Stomach (tissue), 9 donors: ENCODE data around the gene USP6. TPM values are rescaled to one million over a fixed set of nuclear protein-coding genes. Genes with fewer than 3 reads are reported as not detected.
"Not testable (repeated sequence)": the region's sequence is repeated elsewhere in the genome, so short reads cannot be mapped to it uniquely, and the experiment has no call there.

ENCODE experiments used
- DNase-seq, 2 donors: peaks; one replicate each; pipeline versions ENCODE4 v3.0.0 to v3.0.0-alpha.2; 2013 to 2019
- H3K27ac ChIP-seq, 5 donors: fragments of 200-600 bp in 4 of 5; sonication (generic) in 4 of 5; one replicate each; pipeline ENCODE4 v1.5.1; 2013 to 2019; ENCODE audit warnings: mild to moderate bottlenecking in 1 of 5, moderate library complexity in 1 of 5
- H3K27me3 ChIP-seq, 3 donors: fragments of 200-600 bp; sonication (generic); one replicate each; pipeline ENCODE4 v1.5.1; 2017 to 2019; ENCODE audit warnings: mixed run types in 1 of 3
- H3K36me3 ChIP-seq, 4 donors: fragments of 200-600 bp; sonication (generic); 1 replicate in 3 of 4; 2 replicates in 1 of 4; pipeline ENCODE4 v1.5.1; 2016 to 2019
- H3K4me1 ChIP-seq, 4 donors: fragments of 200-600 bp; sonication (generic); one replicate each; pipeline ENCODE4 v1.5.1; 2016 to 2019
- H3K4me3 ChIP-seq, 4 donors: fragments of 200-600 bp; sonication (generic) in 3 of 4; one replicate each; pipeline ENCODE4 v1.5.1; 2016 to 2019; ENCODE audit warnings: mild to moderate bottlenecking in 1 of 4
- H3K9me3 ChIP-seq, 4 donors: fragments of 200-600 bp; sonication (generic); one replicate each; pipeline ENCODE4 v1.5.1; 2016 to 2019
- EP300 ChIP-seq: sonication (generic); formaldehyde crosslinking; IDR thresholded peaks from one replicate; pipeline ENCODE4 v1.6.1; 2017; ENCODE audit warnings: antibody characterized with exemption
- POLR2A ChIP-seq, 4 donors: fragments of 450-650 bp; IDR thresholded peaks; one replicate each; pipeline ENCODE4 v1.6.1; 2016; ENCODE audit warnings: antibody characterized with exemption in 4 of 4, control low read depth in 2 of 4, mild to moderate bottlenecking in 1 of 4, moderate library complexity in 1 of 4
- POLR2AphosphoS5 ChIP-seq, 3 donors: sonication (generic); formaldehyde crosslinking; IDR thresholded peaks; one replicate each; pipeline ENCODE4 v1.6.1; 2016; ENCODE audit warnings: antibody characterized with exemption in 3 of 3
- WGBS, 5 donors: extraction: QIAGEN DNeasy Blood & Tissue Kit in 3 of 5; methylation state at CpG; one replicate each; pipeline versions ENCODE4 v1.1.5 to v1.1.7; 2013 to 2018; 5-methylcytosine and 5-hydroxymethylcytosine counted together
- intact Hi-C: fragments of 100-400 bp; cut with DNase I; formaldehyde crosslinking; loops from one replicate; pipeline ENCODE4 v1.15.1; 2023; ENCODE audit warnings: low total_unique reads
- polyA plus RNA-seq, 3 donors: library from polyadenylated mRNA; stranded (reverse); fragments of 200-250 nt; gene quantifications; one replicate each; pipeline ENCODE4 v1.2.3, GENCODE V29; 2013
- total RNA-seq, 5 donors: library from RNA; depleted of rRNA; stranded (reverse); fragments of >200 nt; gene quantifications; one replicate each; pipeline versions ENCODE4 v1.1.0 to v1.2.3, GENCODE V29; 2014 to 2016
- TF ChIP-seq, protein P1 (sequence below), 7 experiments: fragments of 450-650 bp in 4 of 7; fragments of 200-600 bp in 3 of 7; sonication (generic) in 3 of 7; IDR thresholded peaks; one replicate each; pipeline ENCODE4 v1.5.1; 2016 to 2019; ENCODE audit warnings: antibody characterized with exemption in 7 of 7, control low read depth in 2 of 7, mild to moderate bottlenecking in 1 of 7
- donor health status: healthy with polysubstance abuse.
- donor health status: Bipolar disorder and iron deficiency.
- donor health status: healthy.

The USP6 gene
- total and polyA plus RNA-seq, 8 donors = 0.05 to 0.45 (median 0.18) TPM; not detected in 5

DNA sequence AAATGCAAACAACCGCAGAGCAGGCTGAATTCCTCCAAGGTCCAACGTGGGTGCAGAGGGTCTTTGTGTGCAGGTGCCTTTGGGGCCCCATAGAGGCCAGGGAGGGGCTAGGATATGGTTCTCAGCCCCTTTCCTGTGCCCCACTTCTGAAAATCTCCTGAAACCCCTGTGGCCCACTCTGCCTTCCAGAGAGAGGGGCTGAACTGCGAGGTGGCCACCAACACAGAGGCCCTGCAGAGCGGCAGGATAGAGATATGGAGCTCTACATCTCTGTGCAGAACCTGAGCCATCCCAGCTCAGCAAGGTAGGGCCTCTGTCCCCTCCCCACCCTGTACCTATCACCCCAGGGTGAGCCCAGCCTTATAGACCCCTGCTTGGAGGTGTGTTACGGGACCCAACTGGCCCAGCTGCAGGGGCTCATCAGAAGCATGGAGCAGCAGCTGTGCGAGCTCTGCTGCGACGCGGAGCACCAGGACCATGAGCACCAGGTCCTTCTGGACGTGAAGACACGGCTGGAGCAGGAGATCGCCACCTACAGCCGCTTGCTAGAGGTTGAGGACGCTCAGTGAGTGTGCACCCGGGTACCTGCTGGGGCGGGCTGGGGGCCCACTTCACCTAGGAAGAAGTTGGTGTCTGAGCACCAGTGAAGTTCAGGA lies 5.5 kb downstream of the USP6 start:
- TF ChIP-seq EP300 (no peak), POLR2A (IDR thresholded peaks at IDR 0.05) (no peak), POLR2AphosphoS5 (IDR thresholded peaks at IDR 0.05) (no peak)
- TF ChIP-seq, protein P1, sequence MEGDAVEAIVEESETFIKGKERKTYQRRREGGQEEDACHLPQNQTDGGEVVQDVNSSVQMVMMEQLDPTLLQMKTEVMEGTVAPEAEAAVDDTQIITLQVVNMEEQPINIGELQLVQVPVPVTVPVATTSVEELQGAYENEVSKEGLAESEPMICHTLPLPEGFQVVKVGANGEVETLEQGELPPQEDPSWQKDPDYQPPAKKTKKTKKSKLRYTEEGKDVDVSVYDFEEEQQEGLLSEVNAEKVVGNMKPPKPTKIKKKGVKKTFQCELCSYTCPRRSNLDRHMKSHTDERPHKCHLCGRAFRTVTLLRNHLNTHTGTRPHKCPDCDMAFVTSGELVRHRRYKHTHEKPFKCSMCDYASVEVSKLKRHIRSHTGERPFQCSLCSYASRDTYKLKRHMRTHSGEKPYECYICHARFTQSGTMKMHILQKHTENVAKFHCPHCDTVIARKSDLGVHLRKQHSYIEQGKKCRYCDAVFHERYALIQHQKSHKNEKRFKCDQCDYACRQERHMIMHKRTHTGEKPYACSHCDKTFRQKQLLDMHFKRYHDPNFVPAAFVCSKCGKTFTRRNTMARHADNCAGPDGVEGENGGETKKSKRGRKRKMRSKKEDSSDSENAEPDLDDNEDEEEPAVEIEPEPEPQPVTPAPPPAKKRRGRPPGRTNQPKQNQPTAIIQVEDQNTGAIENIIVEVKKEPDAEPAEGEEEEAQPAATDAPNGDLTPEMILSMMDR (IDR thresholded peaks at IDR 0.05) = no peak
- no peak overlapping the region for H3K4me3 ChIP-seq
- H3K4me1 ChIP-seq = peaks cover 10 to 15% (median 13%) of the 10 kb centered on the region in 4 donors
- peaks cover 4 to 65% (median 31%) of the 10 kb centered on the region in 3 donors for H3K27me3 ChIP-seq
- no peak overlapping the region for H3K27ac ChIP-seq
- H3K9me3 ChIP-seq = peaks cover 0 to 13% (median 5%) of the 10 kb centered on the region in 4 donors
- H3K36me3 ChIP-seq = no peaks in the 10 kb centered on the region
- DNase-seq = peak in 1 of 2 donors; percentile 18
- intact Hi-C loops = no loop called here
- 74 to 92% (median 89%) methylated on average over 9 to 16 of the region's 16 CpGs for whole genome bisulfite sequencing, 5 donors

DNA sequence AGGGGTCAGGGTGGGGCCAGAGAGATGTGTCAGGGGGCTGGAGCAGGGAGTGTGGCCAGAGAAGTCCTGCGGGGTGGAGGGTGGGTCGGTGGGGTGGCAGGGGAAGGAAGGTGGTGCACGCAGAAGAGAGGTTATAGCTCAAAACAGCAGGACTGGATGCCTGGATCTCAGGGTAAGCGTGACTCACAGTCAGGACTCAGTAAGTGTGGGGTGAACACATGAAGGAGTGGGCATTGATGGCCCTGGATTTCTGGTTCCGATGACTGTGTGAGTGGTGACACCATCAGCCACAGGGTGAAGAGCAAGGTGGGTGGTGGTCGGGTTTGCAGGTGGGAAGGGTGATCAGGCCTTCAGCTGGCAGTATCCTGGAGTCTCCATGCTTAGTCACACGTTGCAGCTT lies 6.2 kb downstream of the USP6 start:
- 70 to 76% (median 71%) methylated on average over 7 of the region's 7 CpGs for WGBS, 5 donors

DNA sequence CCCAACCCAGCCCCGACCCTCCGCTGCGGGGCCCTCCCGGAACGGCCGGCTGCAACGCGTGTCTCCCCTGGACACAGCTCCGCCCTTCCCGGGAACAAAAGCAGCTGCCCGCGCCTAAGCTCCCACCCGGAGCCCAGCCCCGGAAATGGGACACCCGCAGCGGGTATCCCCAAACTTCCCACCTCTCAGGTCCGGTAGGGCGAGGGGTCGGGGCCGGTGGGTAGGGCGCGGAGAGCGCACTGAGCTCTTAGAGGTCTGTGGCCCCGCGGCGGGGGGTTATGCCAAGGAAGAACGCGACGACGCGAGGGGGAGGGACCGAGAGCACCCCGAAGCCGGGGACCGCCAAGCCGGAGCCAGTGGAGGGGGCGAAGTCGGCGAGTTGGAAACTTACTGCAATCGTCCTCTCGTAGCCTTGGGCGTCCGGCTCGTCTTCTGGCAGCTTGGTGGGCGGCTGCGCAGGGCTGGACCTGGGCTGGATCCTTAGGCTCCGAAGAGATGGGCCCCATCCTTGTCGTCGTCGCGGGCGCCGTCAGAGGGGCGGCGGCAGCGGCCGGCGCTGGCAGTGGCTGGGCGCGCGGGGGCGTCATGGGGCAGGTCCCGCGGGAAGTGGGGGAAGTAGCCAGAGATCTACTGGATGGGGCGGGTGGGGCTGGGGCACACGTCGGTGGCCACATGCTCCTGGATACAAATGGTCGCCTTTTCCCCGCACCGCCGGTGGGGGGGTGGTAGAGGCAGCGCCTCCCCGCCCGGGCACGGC lies 6.9 kb downstream of the USP6 start:
- Histone ChIP-seq H3K4me3 (peak overlapping the region; percentile 46 to 58 (median 50)), H3K9me3 (peaks cover 0 to 10% (median 5%) of the 10 kb centered on the region in 4 donors), H3K27me3 (peaks cover 4 to 63% (median 25%) of the 10 kb centered on the region in 3 donors), H3K36me3 (no peaks in the 10 kb centered on the region), H3K27ac (peak overlapping the region in 3 of 5 donors; percentile 14 to 61 (median 51)), H3K4me1 (peaks cover 10 to 15% (median 13%) of the 10 kb centered on the region in 4 donors)
- peak; percentile 24 to 81 for DNase-seq
- TF ChIP-seq, protein P1 (IDR thresholded peaks at IDR 0.05) = no peak
- TF ChIP-seq POLR2AphosphoS5 (IDR thresholded peaks at IDR 0.05) (no peak), POLR2A (IDR thresholded peaks at IDR 0.05) (no peak), EP300 (no peak)
- 2 to 13% (median 3%) methylated on average over 34 to 75 of the region's 75 CpGs for WGBS, 5 donors
- intact Hi-C loops = no loop called here

More for the DNA sequence above, 6.2 kb downstream of the USP6 start:
- peak overlapping the region in 1 of 5 donors; percentile 61 for H3K27ac ChIP-seq
- peak overlapping the region; percentile 46 to 58 (median 50) for H3K4me3 ChIP-seq
- intact Hi-C loops, H3K36me3 ChIP-seq: not testable (repeated sequence)
- H3K9me3 ChIP-seq = peaks cover 0 to 13% (median 5%) of the 10 kb centered on the region in 4 donors
- H3K27me3 ChIP-seq = peaks cover 4 to 65% (median 25%) of the 10 kb centered on the region in 3 donors
- peak in 1 of 2 donors; percentile 8 for DNase-seq
- peaks cover 10 to 15% (median 13%) of the 10 kb centered on the region in 4 donors for H3K4me1 ChIP-seq

DNA sequence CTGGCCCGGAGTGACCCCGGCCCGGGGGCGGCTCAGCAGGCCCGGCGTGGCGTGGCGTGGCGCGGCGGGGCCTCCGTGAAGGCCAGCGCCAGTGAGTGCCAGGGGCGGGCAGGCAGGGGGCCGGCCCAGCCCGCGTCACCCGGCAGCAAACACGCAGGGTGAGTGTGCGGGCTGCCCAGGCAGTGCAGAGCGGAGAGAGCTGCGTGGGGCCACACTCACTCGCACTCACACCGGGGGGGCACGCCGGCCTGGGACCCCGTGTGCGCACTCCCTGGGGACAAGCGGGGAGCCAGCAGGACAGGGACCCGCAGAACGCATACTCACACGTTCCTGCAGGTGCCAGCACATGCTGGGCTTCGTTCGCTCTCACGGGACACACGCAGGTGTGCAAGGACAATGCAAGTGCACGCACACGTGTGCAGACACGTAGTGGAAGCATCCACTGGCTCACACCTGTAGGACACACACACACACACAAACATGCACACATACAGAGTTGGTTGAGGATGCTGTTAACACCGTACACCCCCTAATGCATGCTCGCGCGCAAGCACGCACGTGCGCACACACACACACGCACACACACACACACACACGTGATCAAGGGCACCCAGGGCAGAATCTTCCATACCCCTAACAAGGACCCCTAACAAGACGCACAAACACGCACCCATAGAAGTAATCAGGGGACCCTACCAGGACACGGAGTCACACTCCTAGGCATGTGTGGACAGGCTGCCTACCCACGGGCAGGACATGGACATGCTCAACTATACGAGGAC lies 7.7 kb downstream of the USP6 start:
- H3K27me3 ChIP-seq = peaks cover 4 to 55% (median 17%) of the 10 kb centered on the region in 3 donors
- 51 to 77% (median 59%) methylated on average over 18 to 53 of the region's 53 CpGs for WGBS, 5 donors
- DNase-seq = peak in 1 of 2 donors; percentile 20
- intact Hi-C loops = no loop called here
- peak overlapping the region; percentile 46 to 58 (median 50) for H3K4me3 ChIP-seq
- H3K27ac ChIP-seq = peak overlapping the region in 1 of 5 donors; percentile 51
- TF ChIP-seq POLR2AphosphoS5 (IDR thresholded peaks at IDR 0.05) = no peak
- TF ChIP-seq, protein P1 (IDR thresholded peaks at IDR 0.05) = no peak
- no peak for TF ChIP-seq POLR2A (IDR thresholded peaks at IDR 0.05)
- no peak for TF ChIP-seq EP300
- no peaks in the 10 kb centered on the region for H3K36me3 ChIP-seq
- peaks cover 10 to 15% (median 13%) of the 10 kb centered on the region in 4 donors for H3K4me1 ChIP-seq
- H3K9me3 ChIP-seq = peaks cover 0 to 3% (median 1%) of the 10 kb centered on the region in 4 donors

DNA sequence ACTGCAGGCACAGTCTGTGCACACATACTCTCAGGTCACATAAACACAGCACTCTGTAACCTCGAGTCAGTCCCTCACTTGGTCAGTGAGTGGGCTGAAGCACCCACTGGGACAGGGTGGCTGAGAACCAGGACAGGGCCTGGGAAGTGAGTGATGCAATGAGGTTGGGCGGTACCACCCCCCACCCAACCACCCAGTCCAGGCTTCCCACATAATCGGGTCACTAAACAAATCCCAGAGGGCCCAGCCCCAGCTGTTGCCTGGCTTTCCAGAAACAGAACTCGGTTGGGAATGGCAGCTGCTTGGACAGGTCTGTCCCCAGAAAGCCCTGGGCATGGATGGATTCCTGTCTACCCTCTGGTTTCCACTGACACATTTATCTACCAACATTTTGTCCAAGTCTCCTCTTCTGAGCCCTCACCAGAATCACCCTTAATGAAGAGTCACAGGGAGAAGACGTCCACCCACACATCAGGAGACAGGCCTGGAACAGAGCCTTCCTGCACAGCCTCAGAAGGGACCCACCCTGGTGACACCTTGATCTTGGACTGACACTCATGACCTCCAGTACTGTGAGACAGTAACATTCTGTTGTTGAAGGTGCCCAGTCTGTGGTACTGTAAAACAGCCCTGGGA lies 8.4 kb downstream of the USP6 start:
- intact Hi-C loops = not testable (repeated sequence)

DNA sequence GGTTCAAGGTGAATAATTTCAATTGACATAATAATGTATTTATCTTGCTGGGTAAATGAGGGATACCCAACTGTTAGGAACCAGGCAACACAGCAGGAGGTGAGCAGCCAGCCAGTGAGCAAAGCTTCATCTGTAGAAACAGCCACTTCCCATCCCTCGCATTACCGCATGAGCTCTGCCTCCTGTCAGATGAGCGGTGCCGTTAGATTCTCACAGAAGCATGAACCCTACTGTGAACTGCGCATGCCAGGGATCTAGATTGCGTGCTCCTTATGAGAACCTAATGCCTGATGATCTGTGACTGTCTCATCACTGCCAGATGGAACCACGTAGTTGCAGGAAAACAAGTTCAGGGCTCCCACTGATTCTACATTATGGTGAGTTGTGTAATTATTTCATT lies 9.1 kb downstream of the USP6 start:
- DNase-seq, H3K27ac ChIP-seq, H3K4me3 ChIP-seq, H3K9me3 ChIP-seq, intact Hi-C loops, H3K36me3 ChIP-seq: not testable (repeated sequence)
- Histone ChIP-seq H3K27me3 (peaks cover 4 to 53% (median 17%) of the 10 kb centered on the region in 3 donors), H3K4me1 (peaks cover 10 to 15% (median 13%) of the 10 kb centered on the region in 4 donors)
- WGBS, 5 donors = 84 to 88% (median 87%) methylated on average over 7 of the region's 7 CpGs

More for the DNA sequence above, 8.4 kb downstream of the USP6 start:
- 60 to 73% (median 68%) methylated on average over 4 to 5 of the region's 5 CpGs for WGBS, 5 donors
- H3K4me3 ChIP-seq, H3K36me3 ChIP-seq, H3K9me3 ChIP-seq, DNase-seq, H3K27ac ChIP-seq: not testable (repeated sequence)
- Histone ChIP-seq H3K27me3 (peaks cover 4 to 53% (median 17%) of the 10 kb centered on the region in 3 donors), H3K4me1 (peaks cover 10 to 15% (median 13%) of the 10 kb centered on the region in 4 donors)
